ENCODE measurements around the gene DCLK1.

DNA sequence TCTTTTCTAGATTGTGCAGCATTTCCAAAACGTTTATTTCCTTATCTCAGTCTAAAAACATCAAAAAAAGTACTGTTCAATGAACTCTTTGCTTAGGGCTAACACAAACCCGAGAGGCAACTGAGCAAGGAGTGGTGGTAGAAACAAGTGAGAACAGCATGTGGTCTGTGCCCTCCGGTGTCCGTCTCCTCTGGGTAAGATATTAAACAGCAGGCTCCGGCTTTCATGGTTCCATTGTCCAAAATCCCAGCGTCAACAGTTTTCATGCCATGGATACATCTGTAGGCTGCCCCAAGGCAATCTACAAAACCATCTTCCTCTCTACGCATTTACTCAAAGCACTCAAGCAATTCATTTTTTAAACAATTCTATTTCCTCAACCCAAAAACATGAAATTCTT is 22.8 kb downstream of the DCLK1 start:
- TF ChIP-seq, protein P1, sequence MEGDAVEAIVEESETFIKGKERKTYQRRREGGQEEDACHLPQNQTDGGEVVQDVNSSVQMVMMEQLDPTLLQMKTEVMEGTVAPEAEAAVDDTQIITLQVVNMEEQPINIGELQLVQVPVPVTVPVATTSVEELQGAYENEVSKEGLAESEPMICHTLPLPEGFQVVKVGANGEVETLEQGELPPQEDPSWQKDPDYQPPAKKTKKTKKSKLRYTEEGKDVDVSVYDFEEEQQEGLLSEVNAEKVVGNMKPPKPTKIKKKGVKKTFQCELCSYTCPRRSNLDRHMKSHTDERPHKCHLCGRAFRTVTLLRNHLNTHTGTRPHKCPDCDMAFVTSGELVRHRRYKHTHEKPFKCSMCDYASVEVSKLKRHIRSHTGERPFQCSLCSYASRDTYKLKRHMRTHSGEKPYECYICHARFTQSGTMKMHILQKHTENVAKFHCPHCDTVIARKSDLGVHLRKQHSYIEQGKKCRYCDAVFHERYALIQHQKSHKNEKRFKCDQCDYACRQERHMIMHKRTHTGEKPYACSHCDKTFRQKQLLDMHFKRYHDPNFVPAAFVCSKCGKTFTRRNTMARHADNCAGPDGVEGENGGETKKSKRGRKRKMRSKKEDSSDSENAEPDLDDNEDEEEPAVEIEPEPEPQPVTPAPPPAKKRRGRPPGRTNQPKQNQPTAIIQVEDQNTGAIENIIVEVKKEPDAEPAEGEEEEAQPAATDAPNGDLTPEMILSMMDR (IDR thresholded peaks at IDR 0.05) = no peak
- no peak for TF ChIP-seq POLR2A (IDR thresholded peaks at IDR 0.05)

Measured in lower leg skin (tissue), 3 donors.